SKM-1 (cell line): ENCODE data around the gene PLAAT3.
"Not testable (repeated sequence)": the region's sequence is repeated elsewhere in the genome, so short reads cannot be mapped to it uniquely, and the experiment has no call there.

Experiments
- DNase-seq: peaks from one replicate; lab custom pipeline; 2025; ENCODE audit not compliant: unreplicated experiment; lab: John Stamatoyannopoulos, UW

The PLAAT3 gene

DNA sequence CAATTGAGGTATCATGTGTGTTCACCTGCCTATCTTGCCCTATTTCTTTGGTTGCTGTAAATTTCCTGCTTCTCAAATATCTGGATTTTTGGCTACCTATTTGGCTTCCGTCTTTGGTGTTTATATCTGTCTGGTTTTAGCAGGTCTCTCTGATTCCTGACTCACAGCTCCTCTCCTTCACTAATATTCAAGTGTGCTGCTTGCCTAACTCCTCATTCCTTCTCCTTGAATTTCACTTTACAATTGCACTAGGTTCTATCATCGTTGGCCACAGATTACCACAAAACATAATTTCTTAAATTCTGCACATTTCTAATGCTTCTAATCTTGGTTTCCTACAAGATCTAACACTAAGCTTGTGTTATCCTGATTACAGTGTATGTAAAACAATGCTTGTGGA, 71.7 kb downstream of the PLAAT3 start:
- DNase-seq: not testable (repeated sequence)

DNA sequence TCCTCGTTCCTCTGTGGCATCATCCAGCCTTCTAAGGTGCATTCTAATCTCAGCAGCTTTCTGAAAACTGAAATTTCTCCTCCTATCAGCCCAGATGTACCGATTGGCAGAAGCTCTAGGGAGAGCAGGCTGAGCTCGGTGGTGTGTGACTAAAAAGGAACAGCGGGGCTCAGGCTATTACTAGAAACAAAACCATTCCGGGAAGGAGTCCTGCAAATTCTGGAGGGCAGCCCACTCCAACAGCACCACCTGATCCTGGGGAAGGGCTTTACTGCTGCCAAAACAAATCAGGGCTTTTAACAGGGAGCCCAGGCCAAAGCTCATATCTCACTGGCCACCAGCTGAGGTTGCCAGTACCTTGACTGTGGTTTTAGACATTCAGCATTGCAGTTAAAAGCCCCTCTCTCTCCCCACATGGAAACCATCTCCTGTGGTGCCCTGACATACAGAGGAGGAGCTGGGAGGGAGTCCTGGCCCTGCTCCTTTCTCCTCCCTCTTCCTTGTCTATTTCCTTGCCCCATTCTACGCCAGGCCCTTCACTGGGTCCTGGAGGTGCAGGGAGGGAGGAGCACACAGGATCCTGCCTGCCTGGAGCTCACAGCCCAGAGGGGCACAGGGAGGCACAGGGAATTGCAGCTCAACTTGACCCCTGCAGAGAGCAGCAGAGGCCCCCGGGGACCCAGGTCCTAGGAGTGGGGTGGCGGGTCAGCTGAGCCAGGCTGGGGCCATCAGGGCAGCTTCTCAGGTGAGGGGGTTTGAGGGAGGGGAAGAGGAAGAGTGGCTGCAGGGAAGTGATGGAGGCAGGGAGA, 76.7 kb downstream of the PLAAT3 start:
- no peak for DNase-seq

DNA sequence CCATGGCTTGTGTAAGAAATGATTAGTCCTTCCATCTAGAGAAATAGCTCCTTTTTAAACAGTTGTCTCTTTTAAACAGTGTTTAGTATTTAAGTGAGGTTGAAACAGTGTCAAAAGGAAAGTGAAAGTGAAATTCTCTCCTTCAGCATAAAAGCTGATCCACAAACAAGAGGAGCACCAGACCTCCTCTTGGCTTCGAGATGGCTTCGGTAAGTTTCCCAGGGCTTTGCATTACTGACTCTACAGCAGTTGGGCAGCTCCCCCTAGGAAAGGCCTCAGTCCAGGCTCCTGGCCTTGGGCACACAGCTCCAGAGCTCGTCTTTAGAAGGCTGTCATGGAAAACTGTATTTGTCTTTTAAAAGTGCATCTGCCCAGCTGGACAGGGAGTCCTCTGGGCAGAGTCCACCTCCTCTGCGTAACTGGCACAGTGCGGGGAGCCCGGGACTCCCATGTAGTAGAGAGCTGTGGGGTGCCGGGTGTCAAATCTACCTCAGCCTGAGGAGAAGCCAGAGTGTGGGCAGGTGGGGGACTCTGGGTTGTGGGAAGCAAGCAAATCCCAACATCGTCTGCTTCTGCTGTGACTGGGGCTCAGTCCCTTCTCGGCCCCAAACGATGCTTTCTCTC, 77.5 kb downstream of the PLAAT3 start, which contains the start of gene PLAAT4:
Gene PLAAT4, plus strand, starts transcription at position 140 of the 624 bp plus-strand sequence. Its CDS starts 61 bp downstream, at position 201.
- DNase-seq: no peak

DNA sequence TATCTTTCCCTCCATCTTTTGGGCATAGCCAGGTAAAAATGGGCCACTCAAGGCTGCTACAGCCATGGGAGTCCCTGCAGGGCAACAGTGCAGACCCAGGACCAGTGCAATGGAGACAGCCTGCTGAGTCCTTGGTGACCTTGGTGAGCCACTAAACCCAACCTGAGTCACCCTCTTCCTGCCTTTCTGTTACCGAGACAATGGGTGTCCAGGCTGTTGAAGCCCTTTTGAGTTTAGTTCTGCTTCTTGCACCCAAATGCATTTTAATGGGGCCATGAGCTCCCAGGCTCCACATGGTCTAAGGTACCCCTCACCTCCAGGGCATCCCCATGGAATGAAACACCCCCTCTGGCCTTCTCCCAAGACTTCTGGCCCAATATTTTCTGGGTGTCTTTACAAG, 78.5 kb downstream of the PLAAT3 start:
- no peak for DNase-seq

DNA sequence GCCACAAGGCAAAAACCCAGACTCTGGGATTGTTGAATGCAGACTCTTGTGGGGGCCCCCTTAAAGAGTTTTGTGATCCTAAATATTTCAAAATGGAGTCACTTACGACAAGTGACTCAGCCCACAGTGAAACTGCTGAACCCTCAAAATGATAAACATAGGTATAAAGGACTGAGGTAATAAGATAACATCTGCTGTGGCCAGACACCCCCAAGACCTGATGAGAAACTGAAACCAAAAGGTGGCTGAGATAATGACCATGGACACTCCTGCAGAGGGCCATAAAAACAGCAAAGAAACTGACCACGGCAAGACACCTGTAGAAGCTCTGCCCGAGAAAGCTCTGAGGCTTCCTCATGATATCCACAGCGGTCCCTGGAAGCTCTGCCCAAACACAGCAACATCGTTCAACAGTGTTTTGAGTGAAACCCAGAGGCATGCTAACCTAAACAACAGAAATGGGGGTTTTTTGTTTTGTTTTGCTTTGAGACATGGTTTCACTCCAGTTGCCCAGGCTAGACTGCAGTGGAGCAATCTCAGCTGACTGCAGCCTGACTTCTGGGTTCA, 79.3 kb downstream of the PLAAT3 start:
- no peak for DNase-seq

DNA sequence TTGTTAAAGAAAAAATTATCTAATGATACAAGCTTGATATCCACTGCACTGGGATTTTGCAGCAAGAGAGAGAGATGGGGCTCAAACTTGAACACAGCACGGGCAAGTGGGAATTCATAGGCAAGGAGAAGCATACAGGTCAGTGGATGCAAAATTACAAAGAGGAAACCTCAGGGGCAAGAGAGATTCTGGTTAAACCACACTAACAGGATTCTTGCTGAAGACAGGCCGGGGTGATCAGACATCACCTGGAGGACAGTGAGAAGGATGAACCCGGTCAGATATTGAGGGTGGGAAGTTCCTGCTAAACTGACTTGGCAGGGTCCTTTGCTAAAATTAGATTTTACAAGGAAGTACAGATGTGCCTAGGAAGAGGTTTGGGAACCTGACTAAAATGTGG, 80.2 kb downstream of the PLAAT3 start:
- DNase-seq: no peak

DNA sequence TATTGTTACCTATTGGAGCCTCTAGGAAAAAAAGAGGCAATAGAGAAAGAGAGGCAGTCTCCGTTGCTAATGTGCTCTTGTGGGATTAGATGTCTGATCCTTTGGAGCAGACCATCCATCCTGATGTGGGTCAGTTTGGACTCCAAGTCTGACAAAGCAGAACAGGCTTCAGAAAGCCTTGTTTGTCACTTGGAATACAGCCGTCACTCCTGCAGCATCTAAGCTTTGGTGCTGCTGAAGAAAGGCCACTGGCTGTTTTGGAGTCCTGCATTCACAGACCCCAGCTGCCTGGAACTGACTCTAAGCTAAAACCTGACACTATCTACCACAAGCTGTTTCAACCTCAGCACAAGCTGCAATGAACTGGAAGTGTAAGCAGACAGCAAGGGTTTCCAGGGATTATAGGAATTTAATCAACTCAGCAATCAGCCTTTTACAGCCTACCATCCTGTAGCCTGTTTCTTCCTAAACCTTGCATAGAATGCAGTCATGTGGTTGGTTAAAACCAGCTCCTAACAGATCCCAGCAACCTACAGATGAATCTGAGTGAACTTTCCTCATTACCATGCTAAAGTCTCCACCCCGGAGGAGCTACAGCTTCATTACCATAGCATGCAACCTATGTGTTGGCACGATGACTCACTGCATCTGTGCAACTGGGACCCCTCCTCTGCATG, 81.3 kb downstream of the PLAAT3 start:
- no peak for DNase-seq

DNA sequence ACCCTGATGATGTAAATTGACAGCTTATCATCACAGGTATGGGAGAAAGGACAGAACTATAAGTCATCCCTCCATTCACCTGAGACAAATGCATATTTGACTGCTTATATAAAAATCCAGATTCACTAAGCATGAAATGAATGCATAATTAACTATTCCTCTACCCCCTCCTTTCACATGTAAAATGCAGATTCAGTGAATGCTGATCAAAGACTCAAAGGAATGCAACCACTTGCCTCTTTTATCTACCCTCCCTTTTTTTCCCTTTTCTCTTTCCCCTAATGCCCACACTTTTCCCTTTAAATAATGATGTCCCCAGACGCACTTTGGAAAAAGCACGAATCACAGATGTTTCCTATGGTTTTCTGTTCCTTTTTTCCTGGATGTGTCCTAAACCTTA, 82.1 kb downstream of the PLAAT3 start:
- DNase-seq: no peak

DNA sequence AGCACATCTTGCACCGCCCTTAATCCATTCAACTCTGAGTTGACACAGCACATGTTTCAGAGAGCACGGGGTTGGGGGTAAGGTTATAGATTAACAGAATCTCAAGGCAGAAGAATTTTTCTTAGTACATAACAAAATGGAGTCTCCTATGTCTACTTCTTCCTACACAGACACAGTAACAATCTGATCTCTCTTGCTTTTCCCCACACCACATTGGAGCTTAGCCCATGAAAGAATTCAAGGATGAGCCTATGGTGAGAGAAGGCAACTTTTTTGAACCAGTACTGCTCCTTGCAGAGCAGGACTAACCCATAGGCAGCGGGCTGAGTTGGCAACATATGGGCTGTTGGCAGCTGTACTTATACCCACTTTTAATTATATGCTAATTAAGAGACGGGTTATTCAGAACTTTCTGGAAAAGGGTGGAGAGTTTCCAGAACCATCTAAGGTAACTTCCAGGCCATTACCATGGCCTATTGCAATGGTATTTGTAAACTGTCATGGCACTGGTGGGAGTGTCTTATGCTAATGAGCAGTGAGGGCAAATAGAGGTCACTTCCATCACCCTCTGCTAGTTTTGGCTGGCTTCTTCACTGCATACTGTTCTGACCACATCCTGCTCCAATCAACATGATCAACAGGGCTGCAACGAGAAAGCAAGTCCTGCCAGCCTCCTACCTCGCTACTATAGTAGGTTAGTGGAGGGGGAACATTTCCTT, 83.0 kb downstream of the PLAAT3 start:
- DNase-seq: peak; percentile 34

DNA sequence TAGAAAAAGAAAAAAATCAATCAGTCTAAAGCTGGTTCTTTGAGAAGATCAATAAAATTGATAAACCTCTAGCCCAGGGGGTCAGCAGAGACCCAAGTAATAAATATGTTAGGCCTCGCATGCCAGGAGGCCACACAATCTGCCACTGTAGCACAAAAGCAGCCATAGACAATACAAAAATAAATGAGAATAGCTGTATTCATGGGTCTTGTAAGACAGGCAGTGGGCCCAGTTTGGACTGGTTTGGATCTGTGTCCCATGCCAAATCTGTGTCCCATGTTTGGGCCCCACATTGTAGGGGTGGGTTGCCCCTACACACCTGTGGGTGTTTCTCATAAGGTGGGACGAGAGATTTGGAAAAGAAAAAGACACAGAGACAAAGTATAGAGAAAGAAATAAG, 84.2 kb downstream of the PLAAT3 start:
- no peak for DNase-seq

DNA sequence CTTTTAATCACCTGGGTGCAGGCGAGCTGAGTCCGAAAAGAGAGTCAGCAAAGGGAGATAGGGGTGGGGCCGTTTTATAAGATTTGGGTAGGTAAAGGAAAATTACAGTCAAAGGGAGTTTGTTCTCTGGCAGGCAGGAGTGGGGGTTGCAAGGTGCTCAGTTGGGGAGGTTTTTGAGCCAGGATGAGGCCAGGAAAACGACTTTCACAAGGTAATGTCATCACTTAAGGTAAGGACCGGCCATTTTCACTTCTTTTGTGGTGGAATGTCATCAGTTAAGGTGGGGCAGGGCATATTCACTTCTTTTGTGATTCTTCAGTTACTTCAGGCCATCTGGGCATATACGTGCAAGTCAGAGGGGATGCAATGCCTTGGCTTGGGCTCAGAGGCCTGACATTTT, 84.9 kb downstream of the PLAAT3 start:
- DNase-seq: not testable (repeated sequence)

DNA sequence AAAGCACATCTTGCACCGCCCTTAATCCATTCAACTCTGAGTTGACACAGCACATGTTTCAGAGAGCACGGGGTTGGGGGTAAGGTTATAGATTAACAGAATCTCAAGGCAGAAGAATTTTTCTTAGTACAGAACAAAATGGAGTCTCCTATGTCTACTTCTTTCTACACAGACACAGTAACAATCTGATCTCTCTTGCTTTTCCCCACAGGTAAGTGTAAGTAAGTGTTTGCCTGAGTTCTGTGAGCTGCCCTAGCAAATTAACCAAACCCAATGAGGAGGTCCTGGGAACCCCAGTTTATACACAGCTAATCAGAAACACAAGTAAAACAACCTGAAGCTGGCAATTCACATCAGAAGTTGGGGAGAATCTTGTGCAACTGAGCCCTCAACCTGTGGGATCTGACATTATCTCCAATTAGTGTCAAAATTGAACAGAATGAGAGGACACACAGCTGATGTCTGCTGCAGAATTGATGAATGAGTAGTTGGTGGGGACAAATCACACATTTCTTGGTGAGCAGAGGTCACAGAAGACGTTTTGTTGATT, 85.4 kb downstream of the PLAAT3 start:
- DNase-seq: not testable (repeated sequence)

DNA sequence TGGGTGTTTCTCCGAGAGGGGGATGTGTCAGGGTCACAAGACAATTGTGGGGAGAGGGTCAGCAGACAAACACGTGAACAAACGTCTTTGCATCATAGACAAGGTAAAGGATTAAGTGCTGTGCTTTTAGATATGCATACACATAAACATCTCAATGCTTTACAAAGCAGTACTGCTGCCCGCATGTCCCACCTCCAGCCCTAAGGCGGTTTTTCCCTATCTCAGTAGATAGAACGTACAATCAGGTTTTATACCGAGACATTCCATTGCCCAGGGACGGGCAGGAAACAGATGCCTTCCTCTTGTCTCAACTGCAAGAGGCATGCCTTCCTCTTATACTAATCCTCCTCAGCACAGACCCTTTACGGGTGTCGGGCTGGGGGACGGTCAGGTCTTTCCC, 86.1 kb downstream of the PLAAT3 start:
- DNase-seq: not testable (repeated sequence)

DNA sequence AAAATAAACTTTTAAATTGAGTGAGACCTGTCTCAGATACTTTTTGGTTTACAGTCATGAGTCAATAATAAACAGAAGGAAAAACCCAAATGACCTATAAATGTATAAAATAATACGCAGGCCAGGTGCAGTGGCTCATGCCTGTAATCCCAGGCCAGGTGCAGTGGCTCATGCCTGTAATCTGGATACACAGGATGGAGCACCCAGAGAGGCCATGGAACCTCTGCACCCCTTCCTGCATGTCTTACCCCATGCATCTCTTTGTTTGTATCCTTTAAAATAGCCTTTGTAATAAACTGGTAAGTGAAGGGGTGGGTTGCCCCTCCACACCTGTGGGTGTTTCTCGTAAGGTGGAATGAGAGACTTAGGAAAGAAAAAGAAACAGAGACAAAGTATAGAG, 86.6 kb downstream of the PLAAT3 start:
- DNase-seq: no peak
